Stimulated activated CD8-positive, alpha-beta memory T cell treated with anti-CD3 and anti-CD28 coated beads, Interleukin-4, amount 100 ng/mL, for 4 hours (primary cell): ENCODE measurements around the gene OTOP3.

Experiments
- DNase-seq, 2 donors: peaks; one replicate each; pipeline ENCODE4 v3.0.0-alpha.2; 2020; ENCODE audit warnings: low read depth in 2 of 2, low spot score in 1 of 2

Gene OTOP3

DNA sequence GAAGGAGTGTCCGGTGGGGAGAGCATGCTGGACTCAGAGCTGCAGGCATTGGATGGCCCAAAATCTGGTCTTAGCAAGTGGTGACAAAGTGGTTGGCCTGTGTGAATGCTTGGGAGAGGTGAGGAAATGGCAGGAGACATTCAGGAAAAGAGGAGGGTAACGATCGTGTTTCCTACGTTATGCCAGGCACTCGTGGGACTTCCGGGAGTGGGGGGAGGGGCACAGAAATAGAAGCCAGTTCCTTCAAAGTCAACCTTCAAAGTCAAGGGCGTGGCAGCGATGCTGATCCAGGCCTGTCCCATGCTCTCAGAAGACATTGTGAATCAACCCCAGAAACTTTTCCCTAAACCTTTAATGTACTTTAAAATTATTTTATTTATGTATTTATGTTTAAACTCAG is 3.8 kb downstream of the OTOP3 start:
- DNase-seq, result no peak

DNA sequence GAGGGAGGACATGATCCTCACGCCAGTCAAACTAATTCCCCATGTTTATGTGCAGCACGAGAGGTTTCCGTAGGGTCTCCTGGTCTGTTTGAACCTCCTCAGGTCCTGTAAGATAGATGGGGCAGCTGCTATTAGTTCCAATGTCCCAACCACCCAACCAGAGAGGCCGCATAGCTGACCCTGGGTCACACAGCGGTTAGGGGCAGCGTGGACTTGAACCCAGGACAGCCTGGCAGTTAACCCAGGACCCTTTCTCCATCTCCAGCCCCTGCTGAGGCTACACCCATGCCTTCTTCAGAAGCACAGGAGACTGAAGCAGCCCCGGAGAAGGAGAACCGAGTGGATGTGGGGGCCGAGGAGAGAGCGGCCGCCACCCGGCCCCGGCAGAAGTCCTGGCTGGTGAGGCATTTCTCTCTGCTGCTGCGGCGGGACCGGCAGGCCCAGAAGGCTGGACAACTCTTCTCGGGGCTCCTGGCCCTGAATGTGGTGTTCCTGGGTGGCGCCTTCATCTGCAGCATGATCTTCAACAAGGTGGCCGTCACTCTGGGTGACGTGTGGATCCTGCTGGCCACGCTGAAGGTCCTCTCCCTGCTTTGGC is 5.5 kb downstream of the OTOP3 start:
- DNase-seq, result no peak

DNA sequence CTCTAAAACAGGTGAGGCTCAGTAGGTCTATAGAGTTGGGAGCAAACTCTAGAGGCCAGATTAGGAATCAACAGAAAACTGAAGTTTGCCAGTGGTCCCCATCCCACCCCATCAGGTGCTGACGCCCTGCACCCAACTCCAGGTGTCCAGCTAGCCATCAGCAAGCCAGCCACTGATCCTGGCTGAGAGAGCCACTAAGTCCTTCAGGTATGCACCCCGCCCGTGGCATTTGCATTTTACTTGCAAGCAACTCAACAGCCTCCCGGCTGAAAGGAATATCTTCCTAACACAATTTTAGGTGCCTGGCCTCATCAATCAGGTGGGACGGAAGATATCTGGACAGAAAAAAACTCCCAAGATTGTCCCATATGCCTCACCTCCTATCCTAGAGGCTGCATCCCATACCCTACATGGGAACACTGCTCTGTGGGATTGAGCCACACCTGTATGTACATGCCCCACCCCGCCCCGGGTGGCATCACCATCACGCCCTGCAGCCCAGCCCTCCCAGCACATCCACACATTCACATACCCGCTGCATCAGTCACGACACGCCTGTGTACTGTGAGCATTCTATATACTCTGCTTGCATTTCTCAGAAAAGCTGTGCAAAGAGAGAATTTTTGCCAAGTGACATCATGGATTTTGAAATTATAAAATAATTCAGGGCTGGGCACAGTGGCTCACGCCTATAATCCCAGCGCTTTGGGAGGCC is 8.3 kb downstream of the OTOP3 start:
- DNase-seq, result no peak

DNA sequence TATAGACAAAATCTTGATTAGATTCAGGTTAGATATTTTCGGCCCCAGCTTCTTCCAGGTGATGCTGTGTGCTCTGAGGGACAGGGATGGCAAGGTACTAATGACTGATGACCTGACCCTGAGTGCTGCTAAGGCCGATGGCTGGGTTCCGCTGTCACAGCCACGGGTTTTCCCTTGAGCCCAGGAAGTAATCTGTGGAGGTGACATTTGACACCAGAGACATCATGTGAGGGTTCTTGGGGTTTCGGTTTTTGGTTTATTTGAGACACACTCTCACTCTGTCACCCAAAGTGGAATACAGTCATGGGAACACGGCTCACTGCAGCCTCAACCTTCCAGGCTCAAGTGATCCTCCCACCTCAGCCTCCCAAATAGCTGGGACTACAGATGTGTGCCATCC is 9.8 kb downstream of the OTOP3 start:
- DNase-seq, result no peak

DNA sequence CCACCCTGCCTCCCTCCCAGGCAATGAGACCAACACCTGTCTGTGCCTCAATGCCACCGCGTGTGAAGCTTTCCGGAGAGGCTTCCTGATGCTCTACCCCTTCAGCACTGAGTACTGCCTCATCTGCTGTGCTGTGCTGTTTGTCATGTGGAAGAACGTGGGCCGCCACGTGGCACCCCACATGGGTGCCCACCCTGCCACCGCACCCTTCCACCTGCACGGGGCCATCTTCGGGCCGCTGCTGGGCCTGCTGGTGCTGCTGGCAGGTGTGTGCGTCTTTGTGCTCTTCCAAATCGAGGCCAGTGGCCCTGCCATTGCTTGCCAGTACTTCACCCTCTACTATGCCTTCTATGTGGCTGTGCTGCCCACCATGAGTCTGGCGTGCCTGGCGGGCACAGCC is 10.9 kb downstream of the OTOP3 start:
- no peak for DNase-seq

DNA sequence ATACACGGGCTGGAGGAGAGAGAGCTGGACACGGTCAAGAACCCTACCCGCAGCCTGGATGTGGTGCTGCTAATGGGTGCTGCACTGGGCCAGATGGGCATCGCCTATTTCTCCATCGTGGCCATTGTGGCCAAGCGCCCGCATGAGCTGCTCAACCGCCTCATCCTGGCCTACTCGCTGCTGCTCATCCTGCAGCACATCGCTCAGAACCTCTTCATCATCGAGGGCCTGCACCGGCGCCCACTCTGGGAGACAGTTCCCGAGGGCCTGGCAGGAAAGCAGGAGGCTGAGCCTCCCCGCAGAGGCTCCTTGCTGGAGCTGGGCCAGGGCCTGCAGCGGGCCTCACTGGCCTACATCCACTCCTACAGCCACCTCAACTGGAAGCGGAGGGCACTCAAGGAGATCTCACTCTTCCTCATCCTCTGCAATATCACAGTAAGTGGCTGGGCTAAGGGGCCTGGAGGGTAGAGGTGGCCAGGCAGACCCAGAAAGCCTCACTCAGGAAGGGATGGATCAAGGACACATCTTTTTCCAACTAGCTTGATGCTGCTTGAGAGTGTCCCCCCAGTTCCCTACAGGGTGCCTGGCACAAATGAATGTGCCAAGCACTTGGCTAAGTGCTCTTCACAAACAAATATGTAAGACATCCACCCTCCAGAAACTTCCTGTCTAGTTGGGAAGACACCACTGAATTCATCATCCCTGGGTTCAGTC is 11.5 kb downstream of the OTOP3 start:
- no peak for DNase-seq

DNA sequence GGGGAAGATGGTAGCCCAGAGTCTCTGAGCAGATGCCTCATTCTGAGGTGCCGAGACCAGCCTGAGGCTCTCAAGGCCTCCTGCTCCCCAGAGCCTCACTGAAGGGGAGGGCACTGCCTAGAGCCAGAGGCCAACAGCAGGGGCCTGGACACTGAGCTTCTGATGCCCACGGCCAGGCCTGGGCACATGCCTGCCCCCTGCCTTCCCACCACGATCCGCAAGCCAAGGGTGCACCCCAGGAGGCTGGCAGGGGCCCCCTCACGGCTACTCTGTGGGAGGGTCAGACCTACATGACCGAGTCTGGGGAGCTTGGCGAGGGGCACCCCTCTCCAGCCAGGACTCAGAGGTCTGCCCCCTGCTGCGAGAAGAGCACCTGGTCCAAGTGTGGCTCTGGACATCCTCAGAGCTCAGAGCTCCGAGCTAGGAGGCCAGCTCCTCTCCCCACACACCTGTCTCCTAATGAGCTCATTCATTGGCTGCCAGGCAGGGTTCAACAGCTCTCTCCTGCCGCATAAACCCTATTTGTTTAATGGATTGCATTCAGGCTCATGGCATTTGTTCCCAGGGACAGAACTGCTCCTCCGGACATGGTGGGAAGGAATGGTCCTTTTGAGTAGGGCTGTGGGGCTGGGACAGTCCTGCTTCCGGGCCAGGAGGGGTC is 13.9 kb downstream of the OTOP3 start:
- no peak for DNase-seq

DNA sequence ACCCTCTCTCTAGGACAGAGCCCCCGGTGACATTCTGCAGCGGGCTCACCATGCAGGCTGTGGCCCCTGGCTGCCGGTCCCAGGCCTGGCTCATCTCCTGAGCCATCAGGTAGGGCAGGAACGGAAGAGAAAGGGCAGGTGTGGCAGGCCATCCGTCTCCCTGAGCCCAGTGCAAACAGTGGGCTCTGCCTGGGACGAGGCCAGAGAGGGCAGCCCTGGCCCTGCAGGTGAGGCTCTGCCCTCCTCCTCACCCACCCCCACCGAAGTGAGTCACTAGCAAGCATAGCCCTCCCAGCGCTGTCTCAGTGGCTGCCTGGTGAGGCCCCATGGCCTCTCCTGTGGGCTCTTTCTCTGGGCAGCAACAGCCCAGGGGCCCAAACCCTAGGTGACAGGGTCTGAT is 14.5 kb downstream of the OTOP3 start:
- no peak for DNase-seq

DNA sequence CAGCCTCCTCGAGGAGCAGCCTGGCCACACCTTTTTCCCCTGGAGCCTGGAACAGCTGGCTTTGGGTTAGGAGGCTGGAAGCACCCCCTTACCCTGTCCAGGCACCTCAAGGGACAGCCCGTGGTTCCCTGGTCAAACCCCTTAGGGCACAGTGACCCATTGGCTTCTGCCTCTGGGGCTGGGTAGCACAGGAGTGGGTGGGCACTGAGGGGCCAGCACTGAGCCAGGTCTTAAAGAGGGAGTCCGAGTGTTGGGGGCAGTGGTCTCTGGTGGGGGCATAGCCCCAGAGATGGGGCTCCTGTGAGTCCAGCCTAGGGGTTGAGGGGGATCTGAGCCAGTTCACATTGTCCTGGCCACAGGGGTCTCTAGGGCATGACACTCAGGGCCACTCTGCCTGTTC is 15.4 kb downstream of the OTOP3 start:
- no peak for DNase-seq

DNA sequence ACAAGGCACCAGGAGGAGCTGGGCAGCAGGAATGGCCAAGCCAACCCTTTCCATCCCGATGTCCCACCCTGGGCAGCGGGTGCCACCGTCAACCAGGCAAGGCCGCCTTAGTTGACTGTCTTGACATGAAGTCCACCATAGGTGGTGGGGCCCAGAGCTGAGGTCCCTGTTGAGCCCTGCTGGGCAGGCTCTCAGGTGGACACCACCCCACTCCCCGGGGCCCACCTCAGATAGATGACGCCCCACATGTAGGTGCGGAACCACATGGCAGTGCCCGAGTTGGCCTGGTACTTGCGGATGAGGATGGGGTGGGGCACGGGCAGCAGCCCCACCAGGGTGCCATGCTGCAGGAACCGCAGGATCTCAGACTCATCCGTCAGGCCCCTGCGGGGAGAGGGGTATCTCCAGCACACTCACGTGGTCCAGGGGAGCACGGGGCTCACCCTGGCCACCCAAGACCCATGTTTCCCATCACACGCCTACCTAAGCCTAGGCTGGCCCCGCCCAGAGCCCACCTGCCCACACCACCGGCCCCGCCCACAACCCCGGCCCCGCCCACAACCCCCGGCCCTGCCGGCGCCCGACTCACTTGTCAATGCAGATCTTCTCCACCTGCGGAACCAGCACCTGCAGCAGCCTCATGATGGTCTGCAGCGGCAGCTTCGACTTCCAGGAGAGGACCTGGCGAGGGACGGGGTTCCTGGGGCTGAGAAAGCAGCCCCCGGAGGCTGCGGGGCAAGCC is 16.2 kb downstream of the OTOP3 start:
- no peak for DNase-seq

DNA sequence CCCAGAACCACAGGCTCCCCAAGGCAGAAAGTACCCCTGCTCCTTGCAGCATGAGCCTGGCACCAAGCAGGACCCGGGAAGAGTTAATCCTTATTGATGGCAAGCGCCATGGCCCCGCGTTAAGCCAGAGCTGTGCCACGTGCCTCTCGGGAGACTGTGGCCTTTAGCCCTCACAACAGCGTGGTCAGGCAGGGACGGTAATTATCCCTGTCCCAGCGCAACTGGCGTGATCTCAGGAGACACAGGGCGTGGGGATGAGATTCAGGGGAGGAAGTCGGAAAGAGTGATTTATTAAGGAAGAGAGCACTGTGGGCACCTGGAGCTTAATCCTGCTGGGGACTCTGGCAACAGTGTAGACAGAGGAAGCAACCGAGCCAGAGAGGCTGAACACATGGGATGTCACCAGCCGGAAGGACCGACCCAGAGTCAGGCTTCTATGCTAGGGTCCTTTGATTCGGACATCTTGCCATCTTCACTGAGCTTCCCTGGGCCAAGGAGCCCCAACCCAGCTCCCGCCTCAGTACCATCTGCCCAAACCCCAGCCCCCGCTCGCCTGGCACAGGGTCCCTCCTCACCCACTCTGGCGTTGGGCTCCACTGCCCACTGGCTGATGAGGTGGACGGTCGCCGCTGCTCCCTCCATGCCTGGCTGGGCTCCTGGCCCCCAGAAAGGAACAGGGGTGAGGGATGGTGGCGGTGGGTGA is 16.9 kb downstream of the OTOP3 start:
- no peak for DNase-seq

DNA sequence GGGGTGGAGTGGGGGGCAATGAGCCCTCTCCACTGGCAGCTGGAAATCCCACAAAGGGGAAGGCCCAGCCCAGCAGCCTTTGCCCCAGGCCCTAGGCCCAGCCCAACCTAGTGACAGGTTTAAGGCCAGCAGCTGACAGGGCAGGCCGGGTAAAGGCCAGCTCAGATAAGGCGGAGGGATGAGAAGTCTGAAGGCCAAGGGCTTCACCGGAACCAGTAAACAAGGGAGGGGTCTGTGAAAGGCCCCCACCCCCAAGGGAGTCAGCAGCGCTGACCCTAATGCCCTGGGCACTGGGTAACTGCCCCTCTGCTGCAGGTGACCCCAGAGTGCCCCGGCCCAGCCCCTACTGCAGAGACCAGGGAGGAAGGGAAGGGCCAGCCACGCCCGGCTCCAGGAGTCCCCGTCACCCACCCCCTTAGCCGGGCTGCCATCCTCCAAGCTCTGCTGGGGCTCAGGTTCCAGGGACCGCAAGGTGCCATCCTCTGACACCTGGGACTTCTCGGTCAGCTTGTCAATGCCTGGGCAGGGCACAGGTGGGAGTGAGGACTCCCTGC is 17.5 kb downstream of the OTOP3 start:
- DNase-seq, result no peak

DNA sequence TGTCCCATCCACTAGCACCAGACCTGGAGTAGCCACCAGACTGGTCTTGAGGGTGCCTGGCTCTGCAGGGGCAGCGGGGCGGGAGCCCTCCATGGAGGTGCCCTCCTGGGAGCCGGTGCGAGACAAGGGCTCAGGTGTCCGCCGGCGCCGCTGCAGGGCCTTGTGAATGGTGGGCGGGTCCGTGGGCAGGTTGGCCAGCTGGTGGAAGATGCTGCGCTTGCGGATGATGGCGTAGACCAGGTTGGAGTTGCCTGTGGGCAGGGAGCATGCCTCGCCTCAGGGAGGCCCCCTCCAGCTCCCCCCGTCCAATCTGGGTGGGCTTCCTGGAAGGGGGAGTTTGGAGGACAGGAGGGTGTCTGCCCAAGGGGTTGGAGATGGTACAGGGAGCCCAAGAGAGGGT is 18.4 kb downstream of the OTOP3 start:
- no peak for DNase-seq

DNA sequence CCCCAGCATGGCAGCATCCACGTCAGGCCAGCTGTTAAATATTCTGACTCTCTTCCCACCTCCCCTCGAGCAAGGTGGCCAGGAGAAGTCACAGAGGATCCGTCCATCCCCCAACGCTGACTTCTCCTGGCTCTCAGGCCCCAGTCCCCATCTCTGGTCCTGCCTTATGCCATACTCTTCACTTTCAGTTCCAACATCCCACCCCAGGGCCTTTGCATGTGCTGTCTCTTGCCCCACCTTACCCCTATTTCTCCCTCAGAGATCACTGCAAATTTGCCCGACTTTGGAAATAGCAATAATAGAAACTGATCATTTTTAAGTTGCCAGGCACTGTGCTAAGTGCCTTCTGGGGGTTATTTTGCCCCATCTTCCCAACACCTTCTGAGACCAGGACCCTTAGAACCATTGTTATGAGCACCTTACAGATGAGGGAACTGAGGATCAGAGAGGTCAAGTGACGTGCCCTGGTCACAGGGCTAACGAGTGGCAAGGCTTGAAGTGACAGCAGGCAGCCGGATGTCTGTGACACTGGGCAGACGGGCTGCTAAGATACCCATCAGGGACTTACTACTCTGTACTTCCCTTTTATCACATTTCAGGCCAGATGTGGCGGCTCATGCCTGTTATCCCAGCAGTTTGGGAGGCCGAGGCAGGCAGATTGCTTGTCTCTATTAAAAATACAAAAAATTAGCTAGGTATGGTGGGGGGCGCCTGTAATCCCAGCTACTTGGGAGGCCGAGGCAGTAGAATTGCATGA is 19.1 kb downstream of the OTOP3 start:
- no peak for DNase-seq

DNA sequence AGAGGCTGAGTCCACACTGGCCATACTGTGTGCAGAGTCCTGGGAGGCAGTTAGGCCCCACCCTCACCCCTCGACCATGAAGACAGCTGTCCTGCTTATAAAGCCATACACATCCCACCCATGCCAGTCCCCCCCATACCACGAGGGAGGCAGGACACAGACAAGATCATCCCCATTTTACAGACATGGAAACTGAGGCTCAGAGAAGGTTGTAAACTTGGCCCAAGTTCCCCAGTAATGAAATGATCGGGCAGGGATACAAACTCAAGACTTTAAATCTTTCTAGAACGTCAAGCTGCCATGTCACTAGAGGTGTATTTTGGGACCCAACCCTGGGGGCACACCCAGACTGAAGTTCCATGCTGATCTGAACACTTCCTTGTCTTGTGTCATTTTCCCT is 20.4 kb downstream of the OTOP3 start:
- DNase-seq, result no peak

DNA sequence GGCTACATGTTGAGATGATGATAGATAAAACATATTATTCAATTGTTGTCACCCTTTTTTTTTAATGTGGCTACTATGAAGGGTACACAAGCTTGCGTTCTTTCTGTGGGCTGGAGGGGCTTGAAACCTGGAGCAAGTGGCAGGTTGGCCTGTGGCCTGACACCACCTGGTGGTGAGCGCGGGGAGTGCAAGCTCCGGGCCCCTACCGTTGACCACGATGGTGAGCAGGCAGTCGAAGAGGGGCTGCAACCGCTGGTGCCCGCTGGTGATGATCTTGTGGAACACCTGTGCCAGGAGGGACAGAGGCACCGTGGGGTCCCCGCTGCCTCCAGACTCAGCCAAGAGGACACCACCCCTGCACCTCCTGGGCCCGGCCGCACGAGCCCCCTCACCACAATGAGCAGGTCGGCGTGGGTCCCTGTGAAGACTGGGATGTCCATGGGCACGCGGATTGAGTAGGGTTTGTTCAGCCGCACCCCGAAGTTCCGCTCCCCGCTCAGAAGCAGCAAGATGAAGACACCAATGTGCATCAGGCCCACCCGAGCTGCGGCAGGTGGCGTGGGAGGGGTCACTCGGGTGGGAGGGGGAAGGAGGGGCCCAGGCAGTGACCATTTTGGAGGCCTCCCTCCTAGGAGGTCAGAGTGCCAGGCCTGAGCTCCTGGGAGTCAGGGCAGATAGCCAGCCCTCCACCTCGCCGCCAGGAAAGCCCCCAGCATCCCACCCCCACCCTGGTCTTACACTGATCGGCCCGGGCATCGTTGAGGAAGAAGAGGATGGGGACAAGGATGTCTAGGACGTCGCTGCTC is 22.4 kb downstream of the OTOP3 start:
- DNase-seq, result peak; percentile 53 to 78

DNA sequence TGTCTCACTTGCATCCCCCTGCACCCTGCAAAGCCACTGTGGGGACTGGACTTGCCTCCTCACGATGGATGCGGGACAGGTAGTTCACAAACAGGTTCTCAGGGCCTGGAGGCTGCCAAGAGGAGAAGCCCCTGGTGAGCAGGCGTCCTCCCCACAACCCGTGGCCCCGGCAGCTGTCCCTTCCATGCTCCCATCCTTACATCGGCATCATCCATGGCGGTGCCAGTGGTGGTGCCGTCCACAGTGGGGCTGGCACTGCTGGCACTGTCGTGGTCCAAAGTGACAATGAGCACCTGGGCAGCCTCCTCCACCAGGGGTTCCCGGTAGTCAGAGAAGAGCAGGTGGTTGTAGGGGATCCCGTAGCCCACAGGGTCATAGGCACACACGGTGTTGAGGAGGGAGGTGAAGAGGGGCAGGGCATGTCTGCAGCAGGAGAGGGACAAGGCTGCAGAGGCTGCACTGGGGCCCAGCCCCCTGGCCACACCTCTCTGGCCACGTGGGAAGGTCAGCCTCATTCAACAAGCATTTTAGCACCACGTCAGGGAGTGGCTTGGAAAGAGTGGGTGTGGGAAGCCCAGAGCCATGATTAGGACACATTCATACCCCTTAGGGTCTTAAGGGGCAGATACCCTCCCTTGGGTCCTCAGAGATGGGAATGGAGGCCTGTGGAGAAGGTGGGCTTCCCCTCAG is 24.3 kb downstream of the OTOP3 start:
- no peak for DNase-seq
